GM12874 (cell line): ENCODE measurements around the gene SLC23A2.

Experiments used
- TF ChIP-seq, protein P1 (sequence below): IDR thresholded peaks from 2 replicates; pipeline ENCODE4 v1.5.1; 2011; ENCODE audit warnings: low read depth, mild to moderate bottlenecking, control low read depth, low read length, moderate library complexity; ENCODE audit not compliant: insufficient read depth

Gene SLC23A2

DNA sequence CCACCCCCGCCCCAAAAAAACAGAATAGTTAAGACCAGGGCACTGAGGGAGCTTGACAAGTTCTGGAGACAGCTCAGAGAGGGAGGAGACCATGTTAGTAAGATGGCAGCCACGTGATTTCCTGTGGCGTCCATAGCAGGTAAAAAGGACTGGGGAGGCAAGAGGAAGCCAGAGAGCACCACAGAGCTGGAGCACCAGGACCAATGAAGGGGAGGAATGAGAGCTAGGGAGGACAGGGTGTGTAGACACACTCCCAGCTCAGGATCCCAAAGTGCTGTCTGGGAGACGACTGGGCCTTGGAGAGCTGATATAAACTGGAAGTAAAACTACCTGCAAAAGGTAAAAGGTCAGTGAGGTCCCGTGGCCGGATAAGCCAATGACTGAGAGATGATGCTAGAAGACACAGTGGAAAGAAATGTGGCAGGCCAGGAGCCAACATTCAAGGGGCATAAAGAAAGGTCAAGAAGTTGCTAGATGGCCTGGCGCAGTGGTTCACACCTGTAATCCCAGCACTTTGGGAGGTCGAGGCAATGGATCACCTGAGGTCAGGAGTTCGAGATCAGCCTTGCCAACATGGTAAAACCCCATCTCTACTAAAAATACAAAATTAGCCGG, 39.0 kb downstream of the SLC23A2 start:
- TF ChIP-seq, protein P1, sequence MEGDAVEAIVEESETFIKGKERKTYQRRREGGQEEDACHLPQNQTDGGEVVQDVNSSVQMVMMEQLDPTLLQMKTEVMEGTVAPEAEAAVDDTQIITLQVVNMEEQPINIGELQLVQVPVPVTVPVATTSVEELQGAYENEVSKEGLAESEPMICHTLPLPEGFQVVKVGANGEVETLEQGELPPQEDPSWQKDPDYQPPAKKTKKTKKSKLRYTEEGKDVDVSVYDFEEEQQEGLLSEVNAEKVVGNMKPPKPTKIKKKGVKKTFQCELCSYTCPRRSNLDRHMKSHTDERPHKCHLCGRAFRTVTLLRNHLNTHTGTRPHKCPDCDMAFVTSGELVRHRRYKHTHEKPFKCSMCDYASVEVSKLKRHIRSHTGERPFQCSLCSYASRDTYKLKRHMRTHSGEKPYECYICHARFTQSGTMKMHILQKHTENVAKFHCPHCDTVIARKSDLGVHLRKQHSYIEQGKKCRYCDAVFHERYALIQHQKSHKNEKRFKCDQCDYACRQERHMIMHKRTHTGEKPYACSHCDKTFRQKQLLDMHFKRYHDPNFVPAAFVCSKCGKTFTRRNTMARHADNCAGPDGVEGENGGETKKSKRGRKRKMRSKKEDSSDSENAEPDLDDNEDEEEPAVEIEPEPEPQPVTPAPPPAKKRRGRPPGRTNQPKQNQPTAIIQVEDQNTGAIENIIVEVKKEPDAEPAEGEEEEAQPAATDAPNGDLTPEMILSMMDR: no peak

DNA sequence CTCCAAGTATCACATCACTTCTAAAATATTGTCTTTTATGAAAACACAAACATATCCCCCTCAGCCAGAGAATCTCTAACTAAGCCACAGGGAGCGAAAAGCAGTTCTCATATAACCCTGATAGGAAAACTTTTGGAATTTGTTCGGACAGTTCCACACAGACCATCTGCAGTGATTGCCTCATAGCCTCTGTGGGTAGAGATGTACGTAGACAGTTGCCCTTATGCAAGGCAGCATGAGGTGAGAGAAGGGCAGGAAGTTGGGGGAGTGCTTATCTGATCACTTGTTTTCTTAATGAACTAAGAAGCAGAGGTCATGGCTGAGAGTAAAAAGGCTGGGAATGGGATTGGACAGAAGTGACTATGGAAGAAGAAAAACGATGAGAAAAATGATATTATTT, 39.6 kb downstream of the SLC23A2 start:
- TF ChIP-seq, protein P1: no peak

DNA sequence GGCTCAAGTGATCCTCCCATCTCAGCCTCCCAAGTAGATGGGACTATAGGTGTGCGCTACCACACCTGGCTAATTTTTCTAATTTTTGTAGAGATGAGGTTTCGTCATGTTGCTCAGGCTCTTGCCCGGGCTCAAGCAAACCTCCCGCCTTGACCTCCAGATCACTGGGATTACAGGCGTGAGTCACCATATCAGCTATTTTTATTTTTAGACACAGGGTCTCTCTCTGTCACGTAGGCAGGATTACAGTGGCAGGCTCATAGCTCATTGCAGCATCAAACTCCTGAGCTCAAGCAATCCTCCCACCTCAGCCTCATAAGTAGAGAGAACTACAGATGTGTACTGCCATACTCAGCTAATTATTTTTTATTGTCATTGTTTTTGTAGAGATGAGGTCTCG, 41.7 kb downstream of the SLC23A2 start:
- TF ChIP-seq, protein P1: no peak

DNA sequence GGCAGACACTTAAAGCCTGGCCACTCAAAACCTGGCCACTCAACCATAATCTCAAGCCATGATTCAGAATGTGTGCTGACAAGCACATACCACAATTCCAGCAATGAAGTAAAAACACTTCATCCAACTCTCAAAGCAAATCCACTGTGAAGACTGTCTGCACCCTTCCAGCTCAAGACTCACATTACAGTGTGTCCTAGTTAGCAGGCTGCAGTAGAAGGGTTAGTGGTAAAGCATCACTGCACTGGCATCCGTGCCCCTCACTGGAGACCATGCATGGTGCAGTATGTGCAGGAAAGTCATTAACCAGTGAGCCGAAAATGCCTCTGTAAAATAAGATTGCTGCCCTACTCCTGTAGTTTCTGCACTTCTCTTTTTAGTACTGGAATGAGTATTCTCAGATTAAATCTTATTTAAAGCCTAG, 43.4 kb downstream of the SLC23A2 start:
- TF ChIP-seq, protein P1: no peak

DNA sequence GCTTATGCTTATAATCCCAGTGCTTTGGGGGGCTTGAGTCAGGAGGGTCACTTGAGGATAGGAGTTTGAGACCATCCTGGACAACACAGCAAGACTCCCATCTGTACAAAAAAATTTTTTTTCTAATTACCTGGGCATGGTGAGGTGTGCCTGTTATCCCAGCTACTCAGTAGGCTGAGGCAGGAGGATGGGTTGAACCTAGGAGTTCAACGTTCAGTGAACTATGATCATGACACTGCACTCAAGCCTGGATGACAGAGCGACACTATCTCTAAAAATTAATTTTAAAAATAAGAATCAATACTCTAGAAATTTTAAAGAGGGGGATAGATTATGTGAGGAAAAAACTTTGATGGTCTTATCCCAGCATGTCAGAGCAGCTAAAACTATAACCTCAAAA, 44.1 kb downstream of the SLC23A2 start:
- TF ChIP-seq, protein P1: no peak

DNA sequence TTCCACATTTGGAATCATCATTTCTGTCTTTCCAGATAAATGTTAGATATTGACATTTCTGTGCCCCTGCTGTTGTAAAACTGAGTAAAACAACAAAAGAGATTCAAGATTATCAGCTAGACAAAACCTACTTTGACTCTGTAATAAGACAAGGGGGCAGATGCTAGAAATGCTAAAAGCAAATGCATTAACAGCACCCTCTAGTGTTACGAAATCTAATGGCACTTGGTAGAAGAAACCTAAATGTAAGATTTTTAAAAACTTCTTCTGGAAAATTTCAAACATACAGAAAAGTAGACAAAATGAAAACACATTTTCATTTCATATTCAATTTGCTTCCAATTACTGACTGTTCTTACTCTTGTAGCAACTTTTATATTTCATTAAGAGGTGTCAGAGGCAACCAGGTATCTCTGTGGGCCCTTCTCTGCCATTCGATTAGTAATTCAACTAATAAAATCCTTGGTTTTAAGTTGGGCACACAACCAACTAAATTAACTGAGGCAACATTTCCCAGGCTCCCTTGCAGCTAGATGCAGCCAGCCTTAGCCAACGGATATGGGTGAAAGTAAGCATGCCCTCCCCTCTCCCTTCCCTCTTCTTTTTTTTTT, 45.0 kb downstream of the SLC23A2 start:
- TF ChIP-seq, protein P1: peak; percentile 53

DNA sequence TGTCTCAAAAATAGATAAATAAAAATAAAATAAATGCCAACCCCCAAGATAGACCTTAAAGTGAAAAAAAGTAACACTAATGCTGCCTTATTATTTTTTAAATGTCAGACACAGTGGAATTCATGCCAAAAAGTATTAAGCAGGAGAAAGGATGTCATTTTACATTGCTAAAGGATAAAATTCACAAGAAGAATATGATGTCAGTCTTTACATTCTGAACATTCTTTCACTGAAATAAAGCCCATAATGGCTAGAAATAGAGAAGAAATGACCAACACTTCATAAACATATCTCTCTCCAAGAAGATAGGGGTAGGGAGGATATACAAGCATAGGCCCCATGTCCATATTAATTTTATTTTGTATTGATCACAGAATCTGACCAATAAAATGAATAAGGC, 47.4 kb downstream of the SLC23A2 start:
- TF ChIP-seq, protein P1: no peak
